ENCODE data around the gene AQP5.

Gene AQP5

DNA sequence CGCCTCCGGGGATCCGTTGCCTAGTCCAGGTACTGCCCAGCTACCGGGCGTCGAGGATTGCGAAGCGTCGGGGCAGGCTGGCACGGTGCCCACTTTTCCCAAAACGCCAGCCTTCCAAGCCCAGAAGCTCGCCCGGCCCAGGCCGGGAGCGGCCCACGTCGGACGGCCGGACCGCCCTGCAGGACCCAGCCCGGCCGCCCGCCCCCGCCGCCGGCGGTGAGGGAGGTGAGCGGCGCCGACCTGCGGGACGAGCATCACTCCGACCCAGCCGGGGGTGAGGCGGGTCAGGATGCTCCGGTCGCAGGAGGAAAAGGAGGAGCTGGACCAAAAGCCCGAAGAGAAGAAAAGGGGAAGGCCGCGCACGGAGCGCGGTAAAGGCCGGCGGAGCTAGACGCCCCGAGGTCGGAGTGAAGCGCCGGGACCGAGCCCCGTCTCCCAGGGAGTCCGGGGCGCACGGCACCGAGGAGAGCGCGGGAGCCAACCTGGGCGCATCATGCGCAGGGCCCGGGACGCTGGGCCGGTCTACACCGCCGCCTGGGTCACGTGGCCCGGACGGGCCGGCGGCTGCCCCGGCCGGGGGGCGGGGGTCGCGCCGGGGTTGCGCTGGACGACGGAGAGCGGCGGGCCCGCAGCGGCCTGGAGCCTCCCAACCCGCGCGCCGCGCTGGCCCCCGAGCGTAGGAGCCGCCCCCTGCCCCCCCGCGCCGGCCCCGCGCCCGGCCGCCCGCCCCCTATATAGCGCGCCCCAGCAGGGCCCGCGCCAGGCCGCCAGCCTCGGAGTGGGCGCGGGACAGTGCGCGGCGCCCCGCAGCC is at the start of gene AQP5:
Gene AQP5, plus strand, starts transcription at position 762 of the 812 bp plus-strand sequence. CDS start 146 bp downstream, outside the sequence.
- DNase-seq (ENCODE audit: low spot score), result no peak

DNA sequence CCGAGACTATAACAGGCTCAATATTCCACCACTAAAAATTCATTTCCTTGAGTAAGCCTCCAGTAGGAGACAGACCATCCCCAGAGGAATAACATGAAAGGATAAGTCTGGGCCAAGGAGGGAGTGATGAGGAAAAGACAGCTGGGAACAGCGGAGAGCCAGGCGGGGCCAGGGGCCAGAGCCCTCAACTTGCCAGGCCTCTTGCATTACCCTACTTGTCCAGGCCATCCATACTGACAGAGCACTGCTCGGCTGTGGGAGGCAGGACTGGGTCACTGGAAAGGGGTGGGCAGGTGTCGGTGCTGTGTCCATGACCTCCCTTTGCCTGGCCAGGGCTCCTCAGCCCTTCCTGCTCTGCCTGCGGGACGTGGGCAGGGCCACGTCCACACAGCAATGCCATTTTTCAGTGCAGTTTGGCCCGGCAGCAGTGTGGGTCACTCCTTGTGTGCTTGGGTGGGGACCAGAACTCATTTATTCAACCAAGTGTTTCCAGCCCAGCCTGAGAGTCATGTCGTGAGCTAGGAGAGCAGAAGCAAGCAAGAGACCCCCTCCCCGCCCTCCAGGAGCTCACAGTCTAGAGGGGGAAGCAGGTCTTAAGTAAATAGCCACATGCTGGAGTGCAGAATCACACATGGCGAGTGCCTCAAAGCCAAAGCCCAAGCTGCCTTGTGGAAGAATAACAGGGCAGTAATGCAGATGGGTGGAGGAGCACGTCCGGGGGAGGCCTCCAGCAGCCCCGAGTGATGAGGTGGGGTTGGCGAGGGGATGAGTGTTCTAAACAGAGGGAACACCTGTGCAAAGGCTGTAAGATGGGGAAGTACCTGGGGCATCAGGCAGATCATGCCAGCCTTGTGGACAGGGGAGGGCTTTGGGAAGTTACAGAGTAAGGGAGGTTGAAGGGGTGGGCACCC is 49.1 kb upstream of the AQP5 start:
- DNase-seq (ENCODE audit: low spot score), result no peak

DNA sequence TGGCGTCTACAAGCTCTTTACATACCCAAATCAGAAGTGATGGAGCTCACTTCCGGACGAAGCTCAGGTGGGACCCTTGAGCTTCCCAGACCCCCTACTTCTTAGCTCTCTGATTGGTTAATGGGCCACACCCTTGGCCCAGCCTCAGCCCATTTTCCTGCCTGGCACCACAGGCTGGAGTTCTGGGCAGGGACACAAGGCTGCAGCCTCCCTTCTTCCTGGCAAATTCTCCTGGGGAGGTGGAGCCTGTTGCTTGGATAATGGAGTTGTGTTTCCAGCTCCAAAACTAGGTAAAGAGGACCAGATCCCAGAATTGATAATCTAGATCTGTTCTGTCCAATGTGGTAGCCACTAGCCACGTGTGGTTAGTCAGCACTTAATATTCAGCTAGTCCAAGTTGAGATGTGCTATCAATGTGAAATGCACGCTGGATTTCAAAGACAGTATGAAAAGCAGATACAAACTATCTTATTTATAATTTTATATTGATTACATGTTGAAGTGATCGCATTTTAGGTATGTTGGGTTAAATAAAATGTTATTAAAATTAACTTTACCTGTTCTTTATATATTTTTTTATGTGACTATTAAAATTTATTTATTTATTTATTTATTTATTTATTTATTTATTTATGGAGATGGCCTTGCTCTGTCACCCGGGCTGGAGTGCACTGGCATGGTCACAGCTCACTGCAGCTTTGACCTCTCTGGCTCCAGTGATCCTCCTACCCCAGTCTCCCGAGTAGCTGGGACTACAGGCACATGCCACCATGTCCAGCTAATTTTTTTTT is 45.3 kb upstream of the AQP5 start:
- no peak for DNase-seq (ENCODE audit: low spot score)

DNA sequence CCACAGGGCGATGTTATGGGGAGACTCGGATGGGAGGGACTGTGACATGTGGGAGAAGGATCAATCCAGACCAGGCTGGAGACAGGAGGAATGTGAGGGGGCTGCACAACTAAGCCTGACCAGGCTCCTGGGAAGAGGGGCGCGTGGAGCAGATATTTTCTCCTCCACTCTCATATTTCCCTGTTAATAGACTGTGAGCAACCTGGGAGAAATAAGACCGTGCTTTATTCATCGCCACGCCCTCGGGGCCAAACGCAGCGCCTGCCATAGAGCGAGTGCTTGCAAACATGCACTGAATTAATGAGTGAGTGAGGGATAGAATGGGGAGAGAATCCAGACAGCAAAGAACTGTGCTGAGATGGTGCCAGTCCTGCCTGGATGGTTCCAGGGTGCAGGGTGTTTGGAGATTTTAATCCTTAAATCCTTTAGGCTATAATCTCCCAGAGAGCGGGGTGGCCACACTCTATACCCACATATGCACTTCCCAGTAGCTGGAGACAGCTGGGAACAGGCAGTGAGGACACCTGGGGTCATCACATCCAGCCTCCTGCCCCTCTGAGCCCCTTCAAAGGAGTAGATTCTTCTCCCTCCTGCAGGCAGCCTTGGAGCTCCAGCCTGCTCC is 44.4 kb upstream of the AQP5 start:
- no peak for DNase-seq (ENCODE audit: low spot score)

DNA sequence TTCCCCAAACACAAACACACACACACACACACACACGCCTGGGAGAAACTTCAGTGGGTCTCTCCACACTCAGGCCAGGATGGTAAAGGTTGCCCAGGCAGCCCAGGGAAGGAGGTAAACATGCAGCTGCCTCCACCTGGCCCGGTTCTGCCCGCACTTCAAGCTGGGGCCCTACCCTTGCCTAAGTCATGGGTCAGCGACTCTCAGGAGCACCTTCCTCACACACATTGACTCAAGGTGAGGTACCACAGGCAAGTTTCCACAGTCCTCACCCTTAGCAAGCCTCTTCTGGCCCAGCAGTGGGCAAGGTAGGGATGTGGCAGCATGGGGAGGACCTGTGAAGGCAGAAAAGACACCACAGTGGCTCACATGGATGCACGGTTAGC is 43.9 kb upstream of the AQP5 start:
- DNase-seq (ENCODE audit: low spot score), result no peak

DNA sequence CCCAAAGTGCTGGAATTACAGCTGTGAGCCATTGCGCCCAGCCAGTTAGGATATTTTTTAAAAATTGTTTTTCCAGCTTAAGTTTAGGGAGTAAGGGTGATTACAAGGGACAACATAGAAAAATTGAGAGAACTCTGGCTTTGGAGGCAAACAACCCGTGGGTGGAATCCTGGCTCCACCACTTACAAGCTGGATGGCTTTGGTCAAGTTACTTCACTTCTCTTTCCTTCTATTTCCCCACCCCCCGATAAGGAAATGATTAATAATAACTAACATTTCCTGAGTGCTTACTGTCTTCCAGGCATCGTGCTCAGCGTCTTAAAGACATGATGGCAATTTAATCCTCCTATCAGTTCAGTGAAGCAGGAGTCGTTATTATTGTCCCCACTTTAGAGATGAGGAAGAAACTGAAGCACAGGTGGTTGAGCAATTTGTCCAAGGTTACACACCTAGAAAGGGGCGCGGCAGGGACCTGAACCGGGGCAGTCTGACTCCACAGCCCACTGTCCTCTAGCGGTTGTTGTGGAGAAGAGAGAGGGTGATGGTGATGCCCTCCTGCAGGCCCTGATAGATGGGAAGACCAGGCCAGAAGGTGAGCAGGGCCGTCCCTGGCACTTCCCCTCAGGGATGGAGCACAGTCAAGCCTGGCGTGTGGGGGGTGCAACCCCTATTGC is 41.3 kb upstream of the AQP5 start:
- DNase-seq (ENCODE audit: low spot score), result no peak

DNA sequence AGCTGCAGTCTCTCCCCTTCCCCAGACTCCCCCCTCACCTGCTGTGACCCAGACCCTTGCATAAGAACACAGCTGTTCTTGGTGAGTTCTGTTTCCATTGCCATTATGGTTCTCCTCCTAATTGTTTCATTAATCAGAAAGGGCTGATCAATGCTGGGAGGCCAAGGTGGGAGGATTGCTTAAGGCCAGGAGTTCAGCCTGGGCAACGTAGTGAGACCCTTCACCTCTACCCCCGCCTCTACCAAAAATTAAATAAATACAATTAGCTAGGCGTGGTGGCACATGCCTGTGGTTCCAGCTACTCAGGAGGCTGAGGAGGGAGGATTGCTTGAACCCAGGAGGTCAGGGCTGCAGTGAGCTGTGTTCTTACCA is 40.8 kb upstream of the AQP5 start:
- DNase-seq (ENCODE audit: low spot score), result no peak

DNA sequence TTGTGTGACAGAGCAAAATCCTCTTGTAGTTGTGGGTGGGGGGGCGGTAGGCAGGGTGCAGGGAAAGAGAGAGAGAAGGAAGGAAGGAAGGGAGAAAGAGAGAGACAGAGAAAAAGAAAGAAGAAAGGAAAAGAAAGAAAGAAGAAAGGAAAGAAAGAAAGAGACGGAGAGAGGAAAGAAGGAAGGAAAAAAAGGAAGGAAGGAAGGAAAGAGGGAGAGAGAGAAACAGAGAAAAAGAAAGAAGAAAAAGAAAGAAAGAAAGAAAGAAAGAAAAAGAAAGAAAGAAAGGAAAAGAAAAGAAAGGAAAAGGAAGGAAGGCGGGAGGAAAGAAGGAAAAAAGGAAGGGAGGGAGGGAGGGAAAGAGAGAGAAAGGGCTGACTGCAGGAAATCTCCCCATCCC is 40.4 kb upstream of the AQP5 start:
- DNase-seq (ENCODE audit: low spot score), result no peak

DNA sequence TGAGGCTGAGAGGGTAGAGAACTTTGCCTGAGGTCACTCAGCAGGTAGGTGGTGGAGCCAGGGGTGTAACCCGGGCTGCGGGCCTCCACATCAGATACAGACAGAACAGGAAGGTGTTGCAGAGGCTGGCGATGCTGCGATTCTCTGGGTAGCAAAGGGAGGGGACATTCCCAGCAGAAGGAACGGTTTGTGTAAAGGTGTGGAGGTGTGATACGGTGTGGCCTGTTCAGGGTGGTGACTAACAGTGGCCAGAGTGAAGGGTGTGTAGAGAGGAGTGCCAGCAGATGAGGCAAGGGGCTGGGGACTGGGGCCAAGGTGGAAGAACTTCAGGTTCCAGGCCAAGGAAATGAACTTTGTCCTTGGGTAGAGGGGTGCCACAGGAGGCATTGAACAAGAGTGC is 39.7 kb upstream of the AQP5 start:
- no peak for DNase-seq (ENCODE audit: low spot score)

DNA sequence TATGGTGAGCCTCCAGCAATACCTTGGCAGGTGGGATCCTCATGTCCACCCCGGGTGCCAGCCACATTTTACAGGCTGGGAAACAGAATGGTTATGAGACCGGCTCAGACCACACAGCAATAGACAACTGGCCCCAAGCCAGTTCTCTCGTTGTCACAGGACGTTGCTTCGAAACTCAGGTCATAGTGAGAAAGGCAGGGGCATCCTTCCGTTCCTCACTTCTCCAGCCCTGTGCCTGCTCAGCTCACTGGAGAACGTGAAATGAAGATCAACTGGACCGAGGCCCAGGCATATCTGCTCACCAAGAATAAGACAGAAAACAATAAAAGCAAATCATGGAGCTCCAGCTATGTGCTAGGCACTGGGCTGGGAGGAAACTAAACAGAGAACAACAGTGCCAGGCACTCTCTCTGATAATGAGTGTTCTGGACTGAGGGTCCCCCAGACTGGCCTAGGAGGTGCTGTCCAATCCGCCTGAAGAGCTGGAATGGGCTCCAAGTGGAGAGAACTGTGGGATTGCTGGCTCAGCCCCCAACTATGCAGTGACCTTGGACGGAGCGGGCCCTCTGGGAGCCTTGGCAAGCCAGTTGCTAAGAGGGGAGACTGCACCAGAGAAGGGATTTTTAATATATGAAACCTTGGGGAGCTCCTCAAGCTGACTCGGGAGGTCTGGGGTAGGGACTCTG is 39.2 kb upstream of the AQP5 start:
- no peak for DNase-seq (ENCODE audit: low spot score)

DNA sequence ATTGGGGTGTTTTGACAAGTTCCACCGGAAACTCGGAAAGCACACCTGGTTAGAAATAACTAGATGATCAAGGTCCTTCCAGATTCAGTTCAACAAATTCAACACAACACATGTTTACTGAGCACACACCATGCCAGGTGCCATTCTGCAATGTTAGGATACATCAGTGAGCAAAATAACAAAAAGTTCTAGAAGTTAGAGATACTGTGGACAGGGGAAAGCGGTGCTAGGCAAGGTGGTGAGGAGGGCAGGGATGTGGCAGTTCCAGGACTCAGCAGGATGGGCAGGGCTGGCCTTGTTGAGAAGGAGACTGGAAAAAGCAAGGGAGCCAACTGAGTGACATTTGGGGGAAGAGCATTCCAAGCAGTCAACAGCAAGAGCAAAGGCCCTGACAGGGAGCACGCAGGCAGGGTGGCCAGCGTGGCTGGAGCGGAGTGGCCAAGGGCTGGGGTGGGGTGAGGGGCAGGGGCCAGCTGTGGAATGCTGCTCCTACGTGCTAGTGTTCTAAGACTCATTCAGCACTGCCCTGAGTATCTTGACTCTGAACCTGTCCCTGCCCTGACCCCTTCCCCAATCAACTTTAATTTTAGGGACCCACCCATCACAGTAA is 38.5 kb upstream of the AQP5 start:
- no peak for DNase-seq (ENCODE audit: low spot score)

DNA sequence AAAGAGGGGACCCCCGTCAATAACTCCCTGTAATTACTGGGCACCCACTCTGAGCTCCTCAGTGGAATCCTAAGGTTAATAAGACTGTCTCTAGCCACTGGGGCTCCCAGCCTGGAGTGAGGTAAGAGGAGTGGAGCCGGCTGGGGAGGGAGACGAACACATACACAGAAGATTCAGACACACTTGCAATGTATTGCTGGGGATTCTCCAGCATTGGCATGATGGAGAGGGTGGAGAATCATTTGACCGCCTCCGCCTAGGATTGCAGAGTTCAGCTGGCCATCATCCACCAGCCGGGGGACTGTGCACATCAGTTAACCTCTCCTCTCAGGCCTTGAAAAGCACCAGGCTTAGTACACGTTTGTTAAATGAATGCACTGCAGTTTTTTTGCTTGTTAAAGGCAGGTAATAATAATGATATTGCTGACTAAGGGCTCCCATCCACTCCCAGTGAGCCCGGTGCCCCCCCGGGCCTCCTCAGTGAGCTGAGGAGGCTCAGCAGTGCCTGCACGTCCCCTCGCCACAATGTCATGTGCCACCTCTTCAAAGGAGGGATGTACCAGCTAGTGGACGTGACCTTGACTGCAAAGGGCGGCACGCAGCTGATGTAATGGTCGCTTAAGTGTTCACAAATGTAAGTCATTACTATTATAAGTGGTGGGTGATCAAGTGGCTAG is 37.7 kb upstream of the AQP5 start:
- DNase-seq (ENCODE audit: low spot score), result no peak

DNA sequence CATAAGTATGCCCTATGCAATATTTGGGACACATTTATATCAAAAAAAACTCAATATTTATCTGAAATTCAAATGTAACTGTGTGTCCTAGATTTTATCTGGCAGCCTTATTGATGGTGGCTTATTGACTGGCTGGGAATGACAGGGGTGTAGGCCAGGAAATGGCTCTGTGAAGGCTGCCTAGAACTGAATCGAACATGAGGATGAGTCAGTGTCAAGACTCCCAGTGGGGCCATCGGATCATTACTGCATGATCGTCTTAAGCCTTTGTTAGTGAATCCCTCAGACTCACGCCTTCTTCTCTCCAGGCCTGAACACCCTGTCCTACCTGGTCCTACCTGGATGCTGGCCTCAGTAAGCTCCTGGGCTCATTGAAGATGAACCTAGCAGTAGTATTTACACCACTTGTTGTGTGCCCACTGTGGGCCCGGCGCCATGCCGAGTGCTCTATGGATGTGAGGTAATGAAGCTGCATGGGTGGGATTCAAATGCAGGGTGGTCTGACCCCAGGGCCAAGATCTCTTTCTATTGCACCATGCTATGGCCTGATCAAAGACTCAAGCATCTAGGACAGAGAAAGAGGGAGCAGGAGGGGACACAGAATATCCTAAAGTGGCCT is 36.9 kb upstream of the AQP5 start:
- DNase-seq (ENCODE audit: low spot score), result no peak

DNA sequence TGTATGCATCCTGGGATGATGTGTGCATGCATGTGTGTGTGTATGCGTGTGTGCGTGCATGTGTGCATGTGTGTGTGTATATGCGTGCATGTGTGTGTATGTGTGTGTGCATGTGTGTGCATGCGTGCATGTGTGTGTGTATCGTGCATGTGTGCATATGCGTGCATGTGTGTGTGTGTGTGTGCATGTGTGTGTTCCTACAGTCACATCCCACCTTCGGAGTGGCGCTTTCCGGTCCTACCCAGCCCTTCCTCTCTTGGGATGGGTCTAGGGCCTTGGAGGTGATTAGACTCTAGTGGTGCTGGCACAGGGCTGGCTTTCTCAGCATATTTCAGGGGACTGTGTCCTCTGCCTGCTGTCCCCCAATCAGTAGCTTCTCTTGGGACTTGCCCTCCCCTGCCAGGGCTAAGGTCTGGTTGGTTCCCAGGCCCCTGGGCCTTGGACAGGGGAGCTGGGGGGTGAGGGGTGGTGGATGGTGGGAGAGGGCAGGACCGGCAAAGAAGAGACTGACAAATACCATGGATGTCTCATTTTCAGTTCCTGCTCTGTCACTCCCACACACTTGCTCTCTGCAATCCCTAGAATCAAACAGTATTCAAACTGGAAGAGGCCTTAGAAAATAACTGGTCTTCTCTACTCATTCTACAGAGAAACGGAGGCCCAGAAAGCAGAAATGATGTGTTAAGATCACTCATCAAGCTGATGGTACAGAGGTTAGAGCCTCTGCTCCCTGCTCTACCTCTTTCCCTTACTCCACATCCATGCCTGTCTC is 36.1 kb upstream of the AQP5 start:
- DNase-seq (ENCODE audit: low spot score), result no peak

DNA sequence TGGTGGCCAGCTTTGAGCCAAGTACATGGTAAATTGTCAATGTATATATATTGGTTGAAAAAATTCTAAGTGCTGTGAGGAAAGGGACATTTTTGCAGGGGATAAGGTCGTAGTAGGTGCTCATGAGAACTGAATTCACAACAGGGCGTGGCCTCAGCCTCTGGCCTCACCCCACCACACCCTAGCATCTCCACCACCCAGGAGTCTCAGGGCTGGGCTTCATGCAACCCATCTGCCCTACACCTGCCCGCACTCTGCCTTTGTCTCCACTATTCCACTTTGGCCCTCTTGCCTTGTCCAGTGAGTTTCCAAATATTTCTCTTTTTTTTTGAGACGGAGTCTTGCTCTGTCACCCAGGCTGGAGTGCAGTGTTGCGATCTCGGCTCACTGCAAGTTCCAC is 33.2 kb upstream of the AQP5 start:
- no peak for DNase-seq (ENCODE audit: low spot score)

DNA sequence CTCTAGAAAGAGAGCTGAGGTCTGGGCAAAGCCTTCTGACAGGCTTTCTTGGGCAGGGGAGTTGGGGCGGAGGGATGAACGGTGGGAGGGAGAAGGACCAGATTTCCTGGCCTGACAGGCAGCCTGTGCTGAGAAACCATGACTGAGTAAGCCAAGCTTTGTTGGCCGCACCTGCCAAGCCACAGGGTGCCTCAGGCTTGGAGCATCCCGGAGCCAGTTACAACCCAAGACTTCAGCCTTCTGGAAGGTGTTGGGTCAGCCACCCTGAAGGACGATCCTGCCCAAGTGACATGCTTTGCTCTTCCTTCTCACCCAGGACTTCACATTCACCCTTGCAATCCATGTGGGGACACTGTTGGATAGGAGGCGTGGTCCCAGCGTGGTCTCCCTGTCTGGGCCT is 32.1 kb upstream of the AQP5 start:
- DNase-seq (ENCODE audit: low spot score), result no peak

DNA sequence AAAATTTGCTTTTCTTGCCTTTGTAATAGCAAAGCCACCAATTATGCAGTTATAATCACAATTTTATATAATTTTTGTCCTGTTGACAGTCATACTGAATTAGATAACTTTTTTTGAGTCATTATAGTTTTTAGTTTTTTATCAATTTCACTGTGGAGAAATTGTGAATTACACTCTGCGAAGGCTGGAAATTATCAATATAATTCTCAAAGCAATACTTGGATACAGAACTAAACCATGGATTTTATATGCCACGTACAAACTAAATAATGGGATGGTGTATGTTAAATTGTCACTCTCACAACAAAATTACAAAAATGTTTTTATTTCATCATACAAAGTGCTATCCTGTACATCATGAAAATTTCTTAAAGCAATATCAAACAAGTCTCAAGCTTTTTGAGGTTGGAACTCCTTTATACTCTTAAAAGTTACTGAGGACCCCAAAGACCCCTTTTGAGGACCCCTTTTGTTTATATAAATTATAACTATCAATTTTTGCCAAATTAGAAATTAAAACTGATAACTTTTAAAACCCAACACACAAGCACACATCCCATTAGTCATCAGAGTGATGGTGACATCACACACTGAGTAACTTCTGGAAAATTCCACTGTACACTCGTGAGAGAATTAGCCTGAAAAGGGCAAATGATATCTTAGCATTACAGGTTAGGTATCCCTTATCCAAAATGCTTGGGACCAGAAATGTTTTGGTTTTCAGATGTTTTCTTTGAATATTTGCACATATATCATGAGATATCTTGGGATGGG is 31.0 kb upstream of the AQP5 start:
- DNase-seq (ENCODE audit: low spot score), result no peak

DNA sequence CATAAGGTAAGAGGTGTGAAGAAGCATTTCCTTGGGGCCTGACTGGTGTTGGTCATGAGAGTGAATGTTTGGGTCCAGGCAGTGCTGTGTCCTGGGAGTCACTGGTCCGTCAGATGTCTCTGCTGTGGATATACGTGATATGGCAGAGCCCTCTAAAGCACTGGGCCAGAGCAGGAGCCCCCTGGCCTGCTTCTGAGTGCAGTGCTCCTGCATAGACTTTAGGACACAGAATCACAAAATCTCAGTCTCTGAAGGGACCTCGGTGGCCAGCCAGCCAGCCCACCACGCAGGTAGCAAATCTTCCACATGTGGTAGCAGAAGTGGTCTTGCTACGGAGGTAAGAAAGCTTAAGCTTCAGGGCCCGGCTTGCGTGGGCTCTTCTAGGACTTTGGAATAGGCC is 29.6 kb upstream of the AQP5 start:
- DNase-seq (ENCODE audit: low spot score), result no peak

Measured in cerebellar cortex (tissue), 1 donor.